Stimulated activated CD8-positive, alpha-beta memory T cell treated with anti-CD3 and anti-CD28 coated beads, Interleukin-12 subunit alpha, Interleukin-12 subunit beta, amount 100 ng/mL, for 24 hours (primary cell): ENCODE results near the gene GNAO1.

Experiments
- DNase-seq: peaks from one replicate; pipeline ENCODE4 v3.0.0-alpha.2; 2020; ENCODE audit errors: extremely low read depth

Gene GNAO1

DNA sequence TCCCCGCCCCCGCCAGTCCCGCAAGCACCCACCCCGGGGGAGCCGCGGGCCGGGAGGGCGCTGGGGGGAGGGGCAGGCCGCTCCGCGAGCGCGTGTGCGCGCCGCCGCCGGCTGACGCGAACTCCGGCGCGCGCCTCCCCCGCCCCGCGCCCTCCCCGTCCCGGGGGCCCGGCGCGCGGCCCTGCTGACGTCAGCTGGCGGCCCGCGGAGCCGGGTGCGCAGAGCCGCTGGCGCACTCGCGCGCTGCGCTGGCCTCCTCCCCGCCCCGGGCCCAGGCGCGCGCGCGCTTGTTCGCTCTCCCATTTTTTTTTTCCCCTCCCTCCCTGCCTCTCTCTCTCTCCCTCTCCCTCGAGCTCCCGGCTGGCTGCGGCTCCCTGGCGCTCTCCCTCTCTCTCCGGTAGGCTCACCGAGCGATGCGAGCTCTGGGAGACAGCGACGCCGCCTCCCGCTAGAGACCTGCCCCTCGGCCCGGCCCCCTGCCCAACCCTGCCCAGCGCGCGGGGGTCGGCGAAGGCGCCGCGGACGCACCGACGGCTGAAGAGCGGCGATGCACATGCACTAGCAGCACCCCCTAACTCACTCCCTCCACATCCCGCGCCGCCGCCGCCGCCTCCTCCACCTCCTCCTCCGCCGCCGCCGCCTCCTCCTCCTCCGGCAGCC lies at the start of gene GNAO1:
Gene GNAO1 (plus strand): TSS at position 334 of the 660 bp plus-strand sequence. CDS start 747 bp downstream, outside the sequence.
- DNase-seq: peak; percentile 23

DNA sequence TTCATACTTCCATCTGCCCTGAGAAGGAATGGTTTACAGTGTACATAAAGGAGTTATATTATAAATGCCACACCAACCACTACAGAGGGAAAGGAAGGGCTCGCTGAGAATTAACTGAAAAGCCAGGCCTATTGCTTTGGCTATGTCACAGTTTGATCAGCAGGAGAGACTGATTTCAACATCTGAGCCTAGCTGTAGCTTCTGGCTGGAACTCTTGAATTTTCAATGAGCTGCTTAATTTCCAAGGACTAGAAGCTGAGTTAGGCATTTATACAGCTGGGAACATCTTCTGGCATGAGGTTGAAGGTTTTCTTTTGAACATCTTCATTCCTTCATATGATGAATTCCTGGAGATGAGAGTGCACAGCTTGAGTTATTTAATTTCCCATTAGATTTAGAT lies 47.6 kb upstream of the GNAO1 start:
- DNase-seq: no peak

DNA sequence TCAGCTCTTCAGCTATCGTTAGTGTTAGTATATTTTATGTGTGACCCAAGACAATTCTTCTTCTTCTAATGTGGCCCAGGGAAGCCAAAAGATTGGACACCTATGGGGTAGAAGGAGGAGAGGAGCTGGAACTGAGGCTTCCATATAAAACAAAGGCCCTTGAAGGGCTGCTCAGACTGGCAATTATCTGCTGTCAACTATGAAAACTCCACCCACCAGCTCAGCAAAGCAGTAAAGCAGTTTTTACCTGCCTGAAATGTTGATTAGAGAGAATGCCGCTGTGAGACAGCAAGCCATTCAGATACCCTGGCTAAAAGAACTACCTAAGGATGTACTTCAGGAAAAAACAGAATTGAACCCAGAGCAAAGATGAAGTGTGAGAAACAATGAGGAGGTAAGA lies 45.9 kb upstream of the GNAO1 start:
- DNase-seq: no peak

GRCh38 chr16:56151621-56152020 lies 39.7 kb upstream of the GNAO1 start:
- no peak for DNase-seq

GRCh38 chr16:56161658-56162057 lies 29.6 kb upstream of the GNAO1 start:
- DNase-seq: no peak

GRCh38 chr16:56163089-56163488 lies 28.2 kb upstream of the GNAO1 start:
- DNase-seq: no peak

DNA sequence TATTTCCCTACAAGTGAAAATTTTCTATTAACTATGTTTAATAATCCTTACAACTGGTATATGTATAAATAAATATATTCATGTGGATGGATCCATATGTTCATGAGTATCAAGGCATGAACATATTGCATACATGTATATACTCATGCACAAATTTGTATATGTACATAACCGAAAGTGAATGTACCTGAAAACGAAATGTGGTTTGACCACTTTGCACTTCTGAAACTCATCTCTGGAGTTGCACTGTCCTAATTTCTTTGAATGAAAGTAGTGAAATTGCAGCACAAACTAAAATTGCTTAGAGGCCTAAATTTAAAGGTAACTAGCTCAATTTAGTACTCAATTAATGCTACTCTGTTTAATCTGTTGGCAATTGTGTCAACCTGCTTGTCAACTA lies 27.4 kb upstream of the GNAO1 start:
- no peak for DNase-seq

- no peak for DNase-seq
These were observed 26.7 kb upstream of the GNAO1 start for GRCh38 chr16:56164636-56165035.

GRCh38 chr16:56174411-56174810 lies 16.9 kb upstream of the GNAO1 start:
- DNase-seq: no peak

DNA sequence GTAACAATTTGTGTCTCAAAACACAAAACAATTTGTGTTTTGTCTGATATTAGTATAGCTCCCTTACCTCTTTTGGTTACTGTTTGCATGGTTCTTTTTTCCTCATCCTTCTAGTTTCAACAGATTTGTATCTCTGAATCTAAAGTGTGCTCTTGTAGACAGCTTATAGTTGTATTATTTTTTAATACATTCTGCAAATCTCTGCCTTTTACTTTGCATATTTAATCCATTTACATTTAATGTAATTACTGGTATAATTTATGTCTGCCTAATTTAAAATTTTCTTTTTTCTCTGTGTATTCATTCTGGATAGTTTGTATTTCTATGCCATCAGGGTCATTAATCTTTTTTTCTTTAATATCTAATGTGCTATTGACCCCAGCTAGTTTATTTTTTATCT lies 9.9 kb upstream of the GNAO1 start:
- no peak for DNase-seq

- no peak for DNase-seq
These were observed 8.0 kb upstream of the GNAO1 start for GRCh38 chr16:56183266-56183665.

GRCh38 chr16:56190048-56190676 lies 1.1 kb upstream of the GNAO1 start:
- no peak for DNase-seq

DNA sequence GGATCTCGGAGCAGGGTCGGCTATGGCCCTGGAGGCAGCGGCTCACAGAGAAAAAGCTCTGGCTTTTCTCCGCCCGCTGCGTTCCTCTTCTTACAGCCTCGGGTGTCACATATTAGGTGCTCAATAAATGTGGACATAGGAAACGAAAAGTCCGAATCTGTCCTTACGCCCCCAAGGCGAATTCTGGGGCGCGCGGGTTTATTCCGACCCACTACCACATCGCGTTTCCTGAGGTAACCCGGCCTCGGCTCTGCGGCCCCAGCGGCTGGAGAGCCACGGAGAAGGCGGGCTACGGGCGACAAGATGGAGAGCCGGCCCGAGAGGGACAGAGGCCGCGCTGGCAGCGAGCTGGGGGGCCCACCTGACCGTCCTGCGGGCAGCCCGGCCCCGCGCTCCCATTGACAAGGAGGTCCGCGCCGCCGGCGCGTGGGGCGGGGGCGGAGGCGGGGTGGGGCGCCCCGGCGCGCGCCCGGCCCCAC lies 573 bp upstream of the GNAO1 start:
- no peak for DNase-seq

GRCh38 chr16:56191835-56192634 lies 746 bp downstream of the GNAO1 start:
- no peak for DNase-seq

DNA sequence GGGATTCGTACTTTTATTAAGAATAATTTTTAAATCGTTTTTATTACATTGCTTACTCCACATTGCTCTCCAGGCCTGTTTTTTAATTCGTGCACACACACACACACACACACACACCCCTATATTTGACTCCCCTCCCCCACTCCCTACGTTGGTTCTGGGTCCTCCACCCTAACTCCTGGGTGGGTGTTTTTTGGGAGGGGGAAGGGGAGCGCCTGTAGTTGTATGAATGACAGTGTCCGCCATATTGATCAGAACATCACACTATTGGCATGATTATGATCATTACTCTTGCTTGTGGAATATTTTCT lies 1.3 kb downstream of the GNAO1 start:
- no peak for DNase-seq

- no peak for DNase-seq
These were observed 2.0 kb downstream of the GNAO1 start for GRCh38 chr16:56192986-56193945.

DNA sequence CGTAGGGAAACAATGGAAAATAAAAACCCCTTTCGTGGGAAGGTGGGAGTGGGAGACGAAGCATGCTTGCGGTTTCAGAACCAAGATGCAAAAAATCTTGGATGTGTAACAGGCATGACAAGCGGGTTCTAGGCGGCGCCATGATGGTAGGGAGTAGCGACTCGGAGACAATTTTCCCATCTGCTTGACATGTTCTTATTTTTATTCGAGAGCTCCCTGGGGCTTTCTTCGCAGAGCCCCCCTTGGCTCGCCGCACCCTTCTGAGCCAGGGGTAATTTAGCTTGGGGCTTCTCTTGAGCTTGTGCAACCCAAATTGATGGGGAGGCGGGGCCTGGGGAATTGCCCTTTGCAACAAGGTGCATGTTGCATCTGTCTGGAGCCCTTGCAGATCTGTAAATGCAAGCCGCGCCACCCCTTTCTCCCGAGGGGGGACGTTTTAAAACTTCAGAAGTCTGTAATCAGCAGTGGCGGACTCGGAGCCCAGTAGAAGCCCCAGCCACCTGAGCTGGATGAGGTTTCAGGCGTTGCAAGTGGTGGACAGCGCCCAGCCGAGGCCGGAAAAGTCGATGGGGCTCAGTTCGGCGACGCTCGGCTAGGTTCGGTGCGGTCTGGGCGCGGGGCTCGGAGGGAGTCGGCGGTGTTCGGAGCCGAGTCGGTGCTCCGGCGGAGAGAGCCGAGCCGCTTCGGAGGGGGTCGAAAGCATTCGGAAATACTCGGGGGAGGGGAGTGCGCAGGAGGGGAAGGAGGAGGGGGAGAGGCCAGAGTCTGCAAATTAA lies 2.9 kb downstream of the GNAO1 start:
- peak; percentile 42 for DNase-seq

GRCh38 chr16:56195151-56195550 lies 3.9 kb downstream of the GNAO1 start:
- no peak for DNase-seq

- no peak for DNase-seq
These were observed 5.1 kb downstream of the GNAO1 start for GRCh38 chr16:56196381-56196780.

- no peak for DNase-seq
These were observed 6.1 kb downstream of the GNAO1 start for GRCh38 chr16:56197192-56197992.
